HepG2 (cell line): Measurements from ENCODE around the gene CPB2. TPM values are rescaled to one million over a fixed set of nuclear protein-coding genes. Genes with fewer than 3 reads are reported as not detected.

Experiments
- ATAC-seq: fragments of 200-7000 bp; cut with Tn5 transposase; 3 replicates; pipeline ENCODE4 v1.9.1; 2020; ENCODE audit warnings: mild to moderate bottlenecking, moderate library complexity
- BruUV-seq: library from RNA; stranded (reverse); fragments of 400-500 nt; replicated peaks from 2 replicates; lab custom pipeline; 2021; lab: Mats Ljungman, UMichigan
- CTCF ChIA-PET: fragments of 300-600 bp; formaldehyde crosslinking; extraction: SDS; loops from one replicate; lab custom pipeline; 2021; ENCODE audit warnings: low total read pairs, inconsistent platforms, low intra/inter-chr PET ratio; lab: Yijun Ruan, JAX
- POLR2A ChIA-PET: fragments of 350-600 bp; sonication (Branson Sonifier 250); formaldehyde crosslinking; loops from one replicate; lab custom pipeline; 2020; ENCODE audit warnings: antibody characterized with exemption, inconsistent platforms; lab: Yijun Ruan, JAX
- DNase-seq: peaks from one replicate; pipeline ENCODE4 v3.0.0-alpha.2; 2015; ENCODE audit warnings: low spot score
- FAIRE-seq: peaks from 3 replicates; lab custom pipeline; 2011; peaks lifted over from hg19 to GRCh38; lab: Jason Lieb, UNC
- H2AFZ ChIP-seq: one replicate; pipeline ENCODE4 v1.6.1; 2011; ENCODE audit warnings: low read length, inconsistent platforms
- H3K27ac ChIP-seq: fragments of 300-600 bp; 3 replicates; pipeline ENCODE4 v1.8.0; 2011; ENCODE audit warnings: mixed run types, mild to moderate bottlenecking, mixed read lengths, low read length, inconsistent platforms; ENCODE audit not compliant: insufficient read depth; ENCODE audit errors: extremely low read length
- H3K27me3 ChIP-seq, 2 experiments: fragments of 200-600 bp in 1 of 2; 2 replicates in 1 of 2; 3 replicates in 1 of 2; pipeline versions ENCODE4 v1.6.0 to v1.8.0; 2011; ENCODE audit warnings: low read length in 2 of 2, mild to moderate bottlenecking in 2 of 2, moderate library complexity in 2 of 2, inconsistent platforms in 1 of 2; ENCODE audit not compliant: insufficient read depth in 2 of 2, control insufficient read depth in 1 of 2
- H3K36me3 ChIP-seq, 2 experiments: fragments of 200-600 bp in 1 of 2; replicated peaks in 1 of 2; 2 replicates in 1 of 2; 3 replicates in 1 of 2; pipeline versions ENCODE4 v1.5.1 to v1.8.0; 2011; ENCODE audit warnings: low read length in 2 of 2, inconsistent platforms in 1 of 2; ENCODE audit not compliant: insufficient read depth in 2 of 2, control insufficient read depth in 1 of 2
- H3K4me1 ChIP-seq: 2 replicates; pipeline ENCODE4 v1.5.1; 2012; ENCODE audit warnings: low read length, inconsistent platforms; ENCODE audit not compliant: insufficient read depth
- H3K4me2 ChIP-seq: 2 replicates; pipeline ENCODE4 v1.6.0; 2011; ENCODE audit warnings: low read depth, low read length, inconsistent platforms
- H3K4me3 ChIP-seq, 3 experiments: fragments of 200-600 bp in 1 of 3; sonication (generic), shearing (Covaris generic) in 1 of 3; replicated peaks in 1 of 3; 2 replicates each; pipeline ENCODE4 v1.5.1; 2011 to 2016; ENCODE audit warnings: low read length in 3 of 3, inconsistent platforms in 2 of 3, low read depth in 2 of 3, mild to moderate bottlenecking in 2 of 3, control low read depth in 1 of 3, mixed read lengths in 1 of 3; ENCODE audit not compliant: insufficient read depth in 1 of 3
- H3K79me2 ChIP-seq: one replicate; pipeline ENCODE4 v1.6.1; 2011; ENCODE audit warnings: low read length, inconsistent platforms; ENCODE audit not compliant: insufficient read depth
- H3K9ac ChIP-seq: 2 replicates; pipeline ENCODE4 v1.6.0; 2011; ENCODE audit warnings: mild to moderate bottlenecking, low read depth, low read length, inconsistent platforms; ENCODE audit not compliant: insufficient read depth
- H3K9me3 ChIP-seq: 2 replicates; pipeline ENCODE4 v1.5.1; 2012; ENCODE audit warnings: mild to moderate bottlenecking, low read length
- H4K20me1 ChIP-seq: 2 replicates; pipeline ENCODE4 v1.6.0; 2011; ENCODE audit warnings: inconsistent platforms, mild to moderate bottlenecking, low read length, moderate library complexity; ENCODE audit not compliant: insufficient read depth
- CC2D1A ChIP-seq: sonication (generic); formaldehyde crosslinking; IDR thresholded peaks from 2 replicates; pipeline ENCODE4 v1.8.1; 2023; ENCODE audit warnings: mild to moderate bottlenecking, missing genetic modification reagents
- CTCF ChIP-seq: sonication (generic); formaldehyde crosslinking; IDR thresholded peaks from 2 replicates; pipeline ENCODE4 v1.5.0; 2020; ENCODE audit warnings: mild to moderate bottlenecking, missing genetic modification reagents, moderate library complexity
- GABPA ChIP-seq, 2 experiments: IDR thresholded peaks; 2 replicates each; pipeline ENCODE4 v1.6.1; 2011 to 2016; ENCODE audit warnings: low read depth in 2 of 2, low read length in 1 of 2, missing biosample characterization in 1 of 2, missing genetic modification characterization in 1 of 2
- MYNN ChIP-seq: sonication (generic); formaldehyde crosslinking; IDR thresholded peaks from 2 replicates; pipeline ENCODE4 v1.4.0; 2020; ENCODE audit warnings: mild to moderate bottlenecking, low read depth, missing genetic modification reagents
- RARA ChIP-seq: IDR thresholded peaks from 2 replicates; pipeline ENCODE4 v1.6.1; 2016; ENCODE audit warnings: missing genetic modification reagents, missing compliant biosample characterization
- SALL2 ChIP-seq: sonication (generic); formaldehyde crosslinking; IDR thresholded peaks from 2 replicates; pipeline ENCODE4 v1.8.1; 2023; ENCODE audit warnings: mild to moderate bottlenecking, missing genetic modification reagents, inconsistent platforms
- SMC3 ChIP-seq: IDR thresholded peaks from 2 replicates; pipeline ENCODE4 v1.6.1; 2011; ENCODE audit warnings: low read length, improper control_type of control experiment
- SNAI1 ChIP-seq: sonication (generic); formaldehyde crosslinking; IDR thresholded peaks from 2 replicates; pipeline ENCODE4 v1.5.0; 2020; ENCODE audit warnings: mild to moderate bottlenecking, missing genetic modification reagents, borderline replicate concordance
- STAG1 ChIP-seq: sonication (generic); formaldehyde crosslinking; IDR thresholded peaks from 2 replicates; pipeline ENCODE4 v1.4.0; 2020; ENCODE audit warnings: missing genetic modification reagents
- TCF7 ChIP-seq: sonication (generic); IDR thresholded peaks from 2 replicates; pipeline ENCODE4 v1.6.1; 2016; ENCODE audit warnings: antibody characterized with exemption, low read depth
- TEAD2 ChIP-seq: sonication (generic); formaldehyde crosslinking; IDR thresholded peaks from 2 replicates; pipeline ENCODE4 v1.9.0; 2021; ENCODE audit warnings: missing genetic modification reagents
- TEF ChIP-seq: sonication (generic); formaldehyde crosslinking; IDR thresholded peaks from 2 replicates; pipeline ENCODE4 v1.5.0; 2020; ENCODE audit warnings: missing genetic modification reagents
- TFAP4 ChIP-seq: sonication (generic); IDR thresholded peaks from 2 replicates; pipeline ENCODE4 v1.6.1; 2016; ENCODE audit warnings: low read depth, borderline replicate concordance
- THRA ChIP-seq: sonication (generic); formaldehyde crosslinking; IDR thresholded peaks from 2 replicates; pipeline ENCODE4 v1.4.0; 2020; ENCODE audit warnings: missing genetic modification reagents, borderline replicate concordance
- TRIM24 ChIP-seq: sonication (generic); formaldehyde crosslinking; IDR thresholded peaks from 2 replicates; pipeline ENCODE4 v1.8.0; 2022; ENCODE audit warnings: mild to moderate bottlenecking, missing genetic modification reagents
- ZBTB20 ChIP-seq: sonication (generic); formaldehyde crosslinking; IDR thresholded peaks from 2 replicates; pipeline ENCODE4 v1.8.1; 2023; ENCODE audit warnings: missing genetic modification reagents, low read depth, mild to moderate bottlenecking, borderline replicate concordance
- ZFX ChIP-seq: sonication (generic); formaldehyde crosslinking; IDR thresholded peaks from 2 replicates; pipeline ENCODE4 v1.4.0; 2020; ENCODE audit warnings: mild to moderate bottlenecking, low read depth, missing genetic modification reagents, moderate library complexity
- ZNF256 ChIP-seq: sonication (generic); formaldehyde crosslinking; conservative IDR thresholded peaks from 2 replicates; pipeline ENCODE4 v1.4.0; 2020; ENCODE audit warnings: missing genetic modification reagents
- ZNF747 ChIP-seq: sonication (generic); formaldehyde crosslinking; IDR thresholded peaks from 2 replicates; pipeline ENCODE4 v1.8.1; 2023; ENCODE audit warnings: missing genetic modification reagents, mild to moderate bottlenecking, borderline replicate concordance
- ZNF75D ChIP-seq: sonication (generic); formaldehyde crosslinking; IDR thresholded peaks from 2 replicates; pipeline ENCODE4 v1.8.1; 2023; ENCODE audit warnings: missing genetic modification reagents, mild to moderate bottlenecking, borderline replicate concordance
- ZNF891 ChIP-seq: sonication (generic); formaldehyde crosslinking; IDR thresholded peaks from 2 replicates; pipeline ENCODE4 v1.5.0; 2020; ENCODE audit warnings: mild to moderate bottlenecking, missing genetic modification reagents
- WGBS: methylation state at CpG from one replicate; pipeline ENCODE4 v1.1.6; 2017; ENCODE audit warnings: low lambda C conversion rate; 5-methylcytosine and 5-hydroxymethylcytosine counted together
- in situ Hi-C: cut with HindIII; loops from 2 replicates; pipeline ENCODE4 v1.10.0; 2017; ENCODE audit warnings: low pct_unique_long_range_greater_than_20kb; ENCODE audit not compliant: extremely low pct_ligation_motif_present
- intact Hi-C: fragments of 100-400 bp; cut with micrococcal nuclease; formaldehyde crosslinking; loops from one replicate; pipeline ENCODE4 v1.10.0; 2022; ENCODE audit not compliant: unreplicated experiment
- polyA plus RNA-seq, 8 experiments: library from polyadenylated mRNA; depleted of rRNA in 3 of 8; stranded (reverse) in 7 of 8; unstranded in 1 of 8; fragments of >200 nt; fragmentation: Illumina TruSeq in 4 of 8; extraction: Trizol in 4 of 8; gene quantifications; 2 replicates each; pipeline versions ENCODE4 v1.2.1 to v1.2.3, GENCODE V29; 2011 to 2016; ENCODE audit warnings: low read depth in 4 of 8, missing spikeins in 1 of 8, mixed read lengths in 1 of 8; ENCODE audit not compliant: insufficient read depth in 1 of 8
- total RNA-seq, 5 experiments: library from RNA; depleted of rRNA; stranded (reverse); fragments of >200 nt; fragmentation: Illumina TruSeq; extraction: Trizol; gene quantifications; 2 replicates each; pipeline ENCODE4 v1.2.3, GENCODE V29; 2016; ENCODE audit warnings: low read depth in 1 of 5

The CPB2 gene
- total and polyA plus RNA-seq, 2 of the 13 experiments (the other 11 are each of a cell fraction or from before 2014, with no cell fraction given) = 125 to 140 TPM

- FAIRE-seq (no peak), ATAC-seq (peak; percentile 93), DNase-seq (peak; percentile 43)
- Histone ChIP-seq H3K27ac (no peak overlapping the region), H3K4me2 (no peak overlapping the region), H3K36me3 (peaks cover 6 to 76% of the 10 kb centered on the region in 2 experiments), H3K4me1 (no peaks in the 10 kb centered on the region), H3K9me3 (no peaks in the 10 kb centered on the region), H3K9ac (no peak overlapping the region)
- in situ Hi-C loops = loop anchor here (5.0 kb wide), 1 partner anchor 56 kb away; no protein-coding TSS in a partner anchor
- ChIA-PET POLR2A (no interaction called here), CTCF (interaction anchor here (2.6 kb wide), 1 partner anchor 54 kb away, joined by 27 read pairs; no protein-coding TSS in a partner anchor)
- BruUV-seq = no TSS peak
- TF ChIP-seq SALL2 (CRISPR knock-in tag) (no peak), TEAD2 (CRISPR knock-in tag) (no peak), THRA (no peak), SNAI1 (CRISPR knock-in tag) (no peak), TEF (CRISPR knock-in tag) (no peak), SMC3 (peak; percentile 66; the same call in 1 of the 2 replicates), ZFX (CRISPR knock-in tag) (no peak), CTCF (CRISPR knock-in tag) (peak; percentile 43), ZNF75D (CRISPR knock-in tag) (no peak), CC2D1A (CRISPR knock-in tag) (no peak), ZNF891 (CRISPR knock-in tag) (no peak), GABPA (IDR thresholded peaks at IDR 0.05; ENCODE audit: low read depth, low read length) (no peak), GABPA (CRISPR knock-in tag; IDR thresholded peaks at IDR 0.05; ENCODE audit: low read depth) (no peak), ZNF256 (CRISPR knock-in tag) (no peak), RARA (CRISPR knock-in tag) (no peak), TCF7 (no peak), TRIM24 (CRISPR knock-in tag) (no peak), ZBTB20 (CRISPR knock-in tag) (no peak), STAG1 (CRISPR knock-in tag) (peak; percentile 40; the same call in 1 of the 2 replicates), ZNF747 (CRISPR knock-in tag) (no peak), TFAP4 (peak; percentile 40; the same call in 1 of the 2 replicates), MYNN (CRISPR knock-in tag) (no peak)
- TF ChIP-seq, all 625 proteins: peak for 4
- no peaks in the 10 kb centered on the region for H3K27me3 ChIP-seq
- WGBS = 100% methylated on average over 5 of the region's 5 CpGs
- intact Hi-C loops = loop anchor here (1.0 kb wide), 1 partner anchor 55 kb away; no protein-coding TSS in a partner anchor
- no peaks in the 10 kb centered on the region for H4K20me1 ChIP-seq
- no peak overlapping the region for H2AFZ ChIP-seq
- H3K79me2 ChIP-seq = no peaks in the 10 kb centered on the region
- no peak overlapping the region for H3K4me3 ChIP-seq
These were observed 33.1 kb downstream of the CPB2 start for GRCh38 chr13:46071590-46072249.
